ENCODE measurements around the gene MUC22.
A peak's percentile ranks its signal among the peaks of the same experiment; 100 is the strongest.
"Not testable (repeated sequence)": the region's sequence is repeated elsewhere in the genome, so short reads cannot be mapped to it uniquely, and the experiment has no call there.

Gene MUC22

GRCh38 chr6:31040801-31041200, 30.5 kb downstream of the MUC22 start:
- no peak for FAIRE-seq

GRCh38 chr6:31041372-31041974, 31.2 kb downstream of the MUC22 start:
- FAIRE-seq: no peak

GRCh38 chr6:31042806-31043205, 32.5 kb downstream of the MUC22 start:
- peak; percentile 82 for FAIRE-seq

GRCh38 chr6:31048099-31048498, 37.8 kb downstream of the MUC22 start:
- no peak for FAIRE-seq

- no peak for FAIRE-seq
Measured at GRCh38 chr6:31049518-31049917, 39.2 kb downstream of the MUC22 start.

GRCh38 chr6:31053187-31053586, 42.9 kb downstream of the MUC22 start:
- FAIRE-seq: not testable (repeated sequence)

GRCh38 chr6:31053873-31054272, 43.6 kb downstream of the MUC22 start:
- no peak for FAIRE-seq

GRCh38 chr6:31055441-31055840, 45.2 kb downstream of the MUC22 start:
- FAIRE-seq: no peak

- FAIRE-seq: no peak
Measured at GRCh38 chr6:31057426-31058003, 47.2 kb downstream of the MUC22 start.

- no peak for FAIRE-seq
Measured at GRCh38 chr6:31058128-31058894, 48.0 kb downstream of the MUC22 start.

GRCh38 chr6:31060145-31060544, 49.9 kb downstream of the MUC22 start:
- FAIRE-seq: no peak

- FAIRE-seq: no peak
Measured at GRCh38 chr6:31063906-31064435, 53.7 kb downstream of the MUC22 start.

GRCh38 chr6:31065556-31065955, 55.3 kb downstream of the MUC22 start:
- no peak for FAIRE-seq

GRCh38 chr6:31067028-31067427, 56.8 kb downstream of the MUC22 start:
- FAIRE-seq: not testable (repeated sequence)

GRCh38 chr6:31067891-31068668, 57.8 kb downstream of the MUC22 start:
- FAIRE-seq: not testable (repeated sequence)

- peak; percentile 59 for FAIRE-seq
Measured at GRCh38 chr6:31068669-31069340, 58.5 kb downstream of the MUC22 start.

GRCh38 chr6:31070711-31071197, 60.5 kb downstream of the MUC22 start:
- FAIRE-seq: peak; percentile 88

GRCh38 chr6:31074401-31074800, 64.1 kb downstream of the MUC22 start:
- no peak for FAIRE-seq

- no peak for FAIRE-seq
Measured at GRCh38 chr6:31075528-31075927, 65.3 kb downstream of the MUC22 start.

- FAIRE-seq: no peak
Measured at GRCh38 chr6:31076611-31077010, 66.3 kb downstream of the MUC22 start.

GRCh38 chr6:31079656-31080261, 69.5 kb downstream of the MUC22 start:
- FAIRE-seq: no peak

- FAIRE-seq: no peak
Measured at GRCh38 chr6:31081872-31082271, 71.6 kb downstream of the MUC22 start.
